ENCODE results near the gene NDST4.

The NDST4 gene

GRCh38 chr4:114807357-114807756, 306.1 kb downstream of the NDST4 start:
- no peak for DNase-seq (ENCODE audit: low read depth in 1 of 2, low spot score in 1 of 2)

DNA sequence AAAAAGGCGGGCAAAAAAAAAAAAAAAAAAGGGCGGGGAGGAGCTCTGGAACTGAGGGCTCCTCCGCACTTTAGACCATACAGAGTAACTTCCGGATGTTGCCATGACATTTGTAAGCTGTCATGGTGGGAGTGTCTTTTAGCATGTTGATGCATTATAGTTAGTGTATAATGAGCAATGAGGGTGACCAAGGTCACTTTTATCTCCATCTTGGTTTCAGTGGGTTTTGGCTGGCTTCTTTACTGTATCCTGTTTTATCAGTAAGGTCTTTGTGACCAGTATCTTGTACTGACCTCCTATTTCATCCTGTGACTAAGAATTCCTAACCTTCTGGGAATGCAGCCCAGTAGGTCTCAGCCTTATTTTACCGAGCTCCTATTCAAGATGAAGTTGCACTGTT, 321.4 kb downstream of the NDST4 start:
- no peak for DNase-seq (ENCODE audit: low read depth in 1 of 2, low spot score in 1 of 2)

GRCh38 chr4:114785570-114785969, 327.9 kb downstream of the NDST4 start:
- DNase-seq (ENCODE audit: low read depth in 1 of 2, low spot score in 1 of 2), result no peak

DNA sequence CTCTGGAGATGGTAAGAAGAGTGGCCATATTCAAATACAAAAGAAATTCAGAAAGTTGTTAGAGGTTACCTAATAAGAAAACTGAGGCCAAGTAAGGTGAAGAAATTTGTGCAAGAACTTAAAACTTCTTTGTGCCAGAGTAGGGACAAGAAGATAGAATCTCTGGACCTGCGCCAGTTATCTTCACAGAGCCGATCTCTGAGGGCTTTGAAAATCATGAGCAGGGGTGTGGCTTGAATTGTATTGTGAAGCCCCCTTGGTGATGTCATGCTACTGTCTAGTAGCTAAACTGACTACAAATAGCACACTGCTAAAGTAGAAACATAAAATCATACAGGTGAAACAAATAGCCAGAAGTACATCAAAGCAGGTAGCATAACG, 330.2 kb downstream of the NDST4 start:
- DNase-seq (ENCODE audit: low read depth in 1 of 2, low spot score in 1 of 2), result no peak

- DNase-seq (ENCODE audit: low read depth in 1 of 2, low spot score in 1 of 2), result no peak
Observed at GRCh38 chr4:114782415-114783214, 330.8 kb downstream of the NDST4 start.

DNA sequence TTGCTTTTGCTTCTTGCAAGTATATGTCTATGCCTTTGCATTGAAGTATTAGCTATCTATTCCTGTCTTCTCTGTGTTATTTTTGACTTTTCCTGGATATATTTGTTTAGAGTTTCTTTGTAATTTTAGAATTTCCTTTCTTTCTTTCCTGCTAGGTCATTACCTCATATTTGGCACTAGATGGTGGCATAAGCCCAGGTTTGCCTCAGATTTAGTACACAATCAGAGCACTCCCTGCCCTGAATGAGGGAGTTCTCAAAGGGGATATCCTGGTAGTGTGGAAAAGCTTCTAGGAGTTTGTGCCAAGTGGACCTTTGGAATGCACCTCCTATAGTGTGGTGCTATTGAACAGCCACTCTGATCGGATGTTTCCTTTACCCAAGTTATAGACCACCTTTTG, 333.2 kb downstream of the NDST4 start:
- DNase-seq (ENCODE audit: low read depth in 1 of 2, low spot score in 1 of 2), result no peak

Data from activated CD4-positive, alpha-beta T cell treated with anti-CD3 and anti-CD28 coated beads, Interleukin-2, amount 50 U/mL, for 24 hours (primary cell).